ENCODE results near the gene TMEM43.

DNA sequence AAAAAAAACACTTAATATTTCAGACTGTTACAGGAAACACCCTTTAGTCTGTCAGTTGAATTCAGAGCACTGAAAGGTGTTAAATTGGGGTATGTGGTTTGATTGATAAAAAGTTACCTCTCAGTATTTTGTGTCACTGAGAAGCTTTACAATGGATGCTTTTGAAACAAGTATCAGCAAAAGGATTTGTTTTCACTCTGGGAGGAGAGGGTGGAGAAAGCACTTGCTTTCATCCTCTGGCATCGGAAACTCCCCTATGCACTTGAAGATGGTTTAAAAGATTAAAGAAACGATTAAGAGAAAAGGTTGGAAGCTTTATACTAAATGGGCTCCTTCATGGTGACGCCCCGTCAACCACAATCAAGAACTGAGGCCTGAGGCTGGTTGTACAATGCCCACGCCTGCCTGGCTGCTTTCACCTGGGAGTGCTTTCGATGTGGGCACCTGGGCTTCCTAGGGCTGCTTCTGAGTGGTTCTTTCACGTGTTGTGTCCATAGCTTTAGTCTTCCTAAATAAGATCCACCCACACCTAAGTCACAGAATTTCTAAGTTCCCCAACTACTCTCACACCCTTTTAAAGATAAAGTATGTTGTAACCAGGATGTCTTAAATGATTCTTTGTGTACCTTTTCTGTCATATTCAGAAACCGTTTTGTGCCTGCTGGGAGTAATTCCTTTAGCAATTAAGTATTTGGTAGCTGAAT, 17.9 kb downstream of the TMEM43 start:
- TF ChIP-seq CTCF (IDR thresholded peaks at IDR 0.05; ENCODE audit: insufficient read depth, low read depth, low read length): no peak
- no peak for TF ChIP-seq EZH2 (IDR thresholded peaks at IDR 0.05; ENCODE audit: insufficient read depth, low read length)

Data from astrocyte (in vitro differentiated cells and primary cell).